Brain microvascular endothelial cell (primary cell): ENCODE data around the gene ABCC5.

Experiments used
- DNase-seq: peaks from one replicate; pipeline ENCODE4 v3.0.0-alpha.2; 2020
- H3K27ac ChIP-seq: fragments of 250-450 bp; sonication (Bioruptor Pico); 2 replicates; pipeline ENCODE4 v1.5.1; 2020; ENCODE audit warnings: mild to moderate bottlenecking, moderate library complexity
- H3K27me3 ChIP-seq: fragments of 250-450 bp; sonication (Bioruptor Pico); replicated peaks from 2 replicates; pipeline ENCODE4 v1.5.1; 2020; ENCODE audit warnings: mild to moderate bottlenecking
- H3K36me3 ChIP-seq: fragments of 250-450 bp; sonication (Bioruptor Pico); replicated peaks from 2 replicates; pipeline ENCODE4 v1.5.1; 2020; ENCODE audit warnings: mild to moderate bottlenecking
- H3K4me3 ChIP-seq: 2 replicates; pipeline ENCODE4 v1.5.1; 2011; ENCODE audit warnings: low read depth, mild to moderate bottlenecking, control low read depth, low read length, moderate library complexity
- in situ Hi-C: cut with HindIII; loops from 2 replicates; pipeline ENCODE4 v1.10.0; 2017; ENCODE audit warnings: low sequenced_read_pairs, low pct_ligation_motif_present
- TF ChIP-seq, protein P1 (sequence below): IDR thresholded peaks from 2 replicates; pipeline ENCODE4 v1.5.1; 2011; ENCODE audit warnings: low read depth, mild to moderate bottlenecking, moderate library complexity, low read length, control low read depth, inconsistent platforms; ENCODE audit errors: missing control alignments

ABCC5 gene

DNA sequence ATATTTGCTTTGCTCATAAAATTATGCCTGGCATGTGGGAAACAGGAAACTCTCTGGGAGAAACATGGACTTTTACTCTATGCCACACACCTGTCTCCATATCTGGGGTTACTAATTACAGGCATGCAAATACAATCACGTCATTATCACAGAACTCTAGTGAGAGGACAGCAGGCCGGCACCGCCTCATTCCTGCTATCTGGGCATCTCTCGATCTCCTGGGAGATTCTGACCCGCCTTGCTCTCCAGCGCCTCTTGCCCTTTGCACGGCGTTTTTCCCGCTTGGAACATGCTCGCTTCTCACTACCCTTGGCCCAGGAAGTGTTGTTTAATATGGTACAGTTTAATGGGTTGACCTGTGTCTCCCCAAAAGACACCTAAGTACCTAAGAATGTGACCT is 87.6 kb downstream of the ABCC5 start:
- Histone ChIP-seq H3K27me3 (no peaks in the 10 kb centered on the region), H3K27ac (no peak overlapping the region), H3K36me3 (peaks cover 12% of the 10 kb centered on the region), H3K4me3 (no peak overlapping the region)
- TF ChIP-seq, protein P1, sequence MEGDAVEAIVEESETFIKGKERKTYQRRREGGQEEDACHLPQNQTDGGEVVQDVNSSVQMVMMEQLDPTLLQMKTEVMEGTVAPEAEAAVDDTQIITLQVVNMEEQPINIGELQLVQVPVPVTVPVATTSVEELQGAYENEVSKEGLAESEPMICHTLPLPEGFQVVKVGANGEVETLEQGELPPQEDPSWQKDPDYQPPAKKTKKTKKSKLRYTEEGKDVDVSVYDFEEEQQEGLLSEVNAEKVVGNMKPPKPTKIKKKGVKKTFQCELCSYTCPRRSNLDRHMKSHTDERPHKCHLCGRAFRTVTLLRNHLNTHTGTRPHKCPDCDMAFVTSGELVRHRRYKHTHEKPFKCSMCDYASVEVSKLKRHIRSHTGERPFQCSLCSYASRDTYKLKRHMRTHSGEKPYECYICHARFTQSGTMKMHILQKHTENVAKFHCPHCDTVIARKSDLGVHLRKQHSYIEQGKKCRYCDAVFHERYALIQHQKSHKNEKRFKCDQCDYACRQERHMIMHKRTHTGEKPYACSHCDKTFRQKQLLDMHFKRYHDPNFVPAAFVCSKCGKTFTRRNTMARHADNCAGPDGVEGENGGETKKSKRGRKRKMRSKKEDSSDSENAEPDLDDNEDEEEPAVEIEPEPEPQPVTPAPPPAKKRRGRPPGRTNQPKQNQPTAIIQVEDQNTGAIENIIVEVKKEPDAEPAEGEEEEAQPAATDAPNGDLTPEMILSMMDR: no peak
- no peak for DNase-seq
- in situ Hi-C loops: no loop called here

DNA sequence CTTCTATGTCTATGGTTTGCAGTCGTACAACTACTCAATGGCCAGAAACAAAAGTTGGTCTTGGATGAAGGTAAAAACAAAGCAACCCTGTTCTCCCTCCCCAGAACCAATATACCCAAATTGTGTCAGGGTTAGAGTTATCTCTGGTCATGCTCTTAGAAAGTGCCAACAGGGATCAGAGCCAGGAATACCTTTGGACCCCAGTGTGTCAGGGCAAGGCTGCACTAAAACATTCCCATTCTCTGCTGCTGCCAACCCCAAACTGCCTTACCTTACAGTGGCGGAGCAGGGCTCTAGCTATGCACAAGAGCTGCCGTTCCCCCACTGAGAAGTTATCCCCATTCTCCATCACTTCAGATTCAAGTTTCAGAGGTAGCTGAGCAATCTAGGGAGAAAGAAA is 90.6 kb downstream of the ABCC5 start:
- peaks cover 23% of the 10 kb centered on the region for H3K36me3 ChIP-seq
- in situ Hi-C loops: no loop called here
- TF ChIP-seq, protein P1: no peak
- no peaks in the 10 kb centered on the region for H3K27me3 ChIP-seq
- no peak for DNase-seq
- no peak overlapping the region for H3K4me3 ChIP-seq
- no peak overlapping the region for H3K27ac ChIP-seq

DNA sequence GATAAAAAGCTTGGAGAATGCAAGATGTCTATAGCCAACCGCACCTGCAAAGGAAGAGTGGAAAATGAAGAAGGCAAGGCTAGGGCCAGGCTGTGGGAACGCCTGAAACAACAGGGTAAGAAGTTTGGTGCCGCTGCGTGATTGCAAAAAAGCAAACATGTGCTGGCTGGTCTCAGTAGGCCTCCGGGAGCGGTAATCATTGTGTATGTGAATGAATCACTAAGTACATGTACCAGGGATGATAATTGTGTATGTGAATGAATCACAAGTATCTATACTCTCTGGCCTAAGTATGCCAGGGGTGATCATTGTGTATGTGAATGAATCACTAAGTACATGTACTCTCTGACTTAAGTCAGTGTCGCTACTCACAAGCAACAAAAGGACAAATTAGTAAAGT is 92.7 kb downstream of the ABCC5 start:
- no peak overlapping the region for H3K4me3 ChIP-seq
- peak; percentile 18 for DNase-seq
- peaks cover 26% of the 10 kb centered on the region for H3K36me3 ChIP-seq
- TF ChIP-seq, protein P1: no peak
- no peak overlapping the region for H3K27ac ChIP-seq
- in situ Hi-C loops: no loop called here
- H3K27me3 ChIP-seq: no peaks in the 10 kb centered on the region

DNA sequence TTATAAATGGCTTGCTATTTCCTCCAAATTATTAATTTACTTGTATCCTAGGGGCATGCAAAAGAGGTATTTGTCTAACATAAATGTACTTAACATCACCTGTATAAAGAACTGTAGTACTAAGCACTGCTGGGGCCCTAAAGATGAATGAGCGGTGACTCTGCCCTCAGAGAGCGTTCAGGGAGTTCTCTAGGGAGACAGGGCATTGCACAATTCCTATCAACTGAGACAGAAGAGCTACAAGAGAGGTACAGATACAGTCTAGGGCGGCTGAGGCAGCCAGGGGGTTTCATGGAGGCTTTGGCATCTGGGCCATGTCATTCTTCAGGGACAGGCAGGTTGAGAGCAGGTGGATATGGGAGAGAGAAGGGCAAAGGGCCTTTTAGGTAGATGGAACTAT is 93.1 kb downstream of the ABCC5 start:
- TF ChIP-seq, protein P1: no peak
- peaks cover 26% of the 10 kb centered on the region for H3K36me3 ChIP-seq
- no peaks in the 10 kb centered on the region for H3K27me3 ChIP-seq
- no peak overlapping the region for H3K27ac ChIP-seq
- no peak overlapping the region for H3K4me3 ChIP-seq
- no peak for DNase-seq
- in situ Hi-C loops: no loop called here

DNA sequence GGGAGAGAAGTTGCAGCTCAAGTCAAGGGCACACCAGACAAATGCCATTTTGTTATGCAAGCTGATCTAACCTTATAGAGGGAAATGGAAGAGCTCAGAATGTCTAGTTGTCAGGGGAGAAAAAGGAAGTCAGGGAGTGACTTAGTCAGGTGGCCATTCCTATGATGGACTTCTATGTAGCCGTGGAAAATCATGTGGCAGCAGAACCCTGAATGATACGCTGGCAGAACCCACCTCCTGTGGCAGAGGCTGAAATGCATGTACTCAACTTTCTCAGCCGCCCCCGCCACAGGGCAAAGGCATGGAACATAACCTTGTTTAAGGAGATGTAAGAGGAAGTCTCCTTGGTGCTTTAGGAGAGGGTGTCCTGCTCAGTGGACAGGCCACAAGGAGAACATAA is 95.3 kb downstream of the ABCC5 start:
- Histone ChIP-seq H3K4me3 (no peak overlapping the region), H3K27me3 (no peaks in the 10 kb centered on the region), H3K36me3 (peaks cover 21% of the 10 kb centered on the region), H3K27ac (no peak overlapping the region)
- DNase-seq: no peak
- TF ChIP-seq, protein P1: no peak
- in situ Hi-C loops: no loop called here

DNA sequence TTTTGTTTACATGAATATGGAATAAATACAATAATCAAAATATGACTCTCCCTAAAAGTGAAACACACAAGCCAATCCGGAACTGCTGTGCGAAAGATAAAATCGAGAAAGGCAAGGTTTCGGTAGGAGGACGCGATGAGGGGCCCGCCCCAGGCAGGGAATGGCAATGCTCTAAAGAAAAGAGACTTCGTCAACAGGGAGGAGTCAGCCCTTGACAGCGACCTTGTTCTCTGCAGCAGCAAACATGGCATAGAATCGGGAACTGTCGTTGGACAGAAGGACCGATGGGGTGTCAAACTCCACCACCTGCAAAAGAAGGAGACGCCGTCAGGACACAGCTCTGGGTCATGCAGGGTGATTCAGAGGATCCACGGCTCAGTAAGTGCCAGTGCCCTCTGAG is 96.6 kb downstream of the ABCC5 start:
- no peak overlapping the region for H3K4me3 ChIP-seq
- H3K27ac ChIP-seq: no peak overlapping the region
- in situ Hi-C loops: no loop called here
- no peak for DNase-seq
- TF ChIP-seq, protein P1: no peak
- peaks cover 21% of the 10 kb centered on the region for H3K36me3 ChIP-seq
- no peaks in the 10 kb centered on the region for H3K27me3 ChIP-seq
